Fibroblast of lung (primary cell): Measurements from ENCODE around the gene NUP160. TPM values are rescaled to one million over a fixed set of nuclear protein-coding genes. Genes with fewer than 3 reads are reported as not detected.
"Not testable (repeated sequence)": the region's sequence is repeated elsewhere in the genome, so short reads cannot be mapped to it uniquely, and the experiment has no call there.

Experiments used
- DNase-seq, 2 donors: peaks; one replicate each; pipeline versions ENCODE4 v3.0.0 to v3.0.0-alpha.2; 2010; ENCODE audit warnings: low read depth in 2 of 2
- H2AFZ ChIP-seq: 2 replicates; pipeline ENCODE4 v1.5.1; 2012; ENCODE audit warnings: low read length, control low read depth, inconsistent platforms
- H3K27ac ChIP-seq: 2 replicates; pipeline ENCODE4 v1.5.1; 2011; ENCODE audit warnings: low read length, control low read depth; ENCODE audit not compliant: insufficient read depth
- H3K27me3 ChIP-seq: 2 replicates; pipeline ENCODE4 v1.5.1; 2011; ENCODE audit warnings: mild to moderate bottlenecking, low read length; ENCODE audit not compliant: control insufficient read depth, insufficient read depth
- H3K36me3 ChIP-seq: 2 replicates; pipeline ENCODE4 v1.5.1; 2011; ENCODE audit warnings: low read length; ENCODE audit not compliant: control insufficient read depth, insufficient read depth
- H3K4me1 ChIP-seq: 2 replicates; pipeline ENCODE4 v1.5.1; 2011; ENCODE audit warnings: low read length; ENCODE audit not compliant: control insufficient read depth, insufficient read depth; ENCODE audit errors: extremely low read depth
- H3K4me2 ChIP-seq: 2 replicates; pipeline ENCODE4 v1.5.1; 2011; ENCODE audit warnings: low read length, control low read depth; ENCODE audit not compliant: insufficient read depth; ENCODE audit errors: extremely low read depth
- H3K4me3 ChIP-seq, 4 experiments: fragments of 200-600 bp in 1 of 4; sonication (generic) in 1 of 4; replicated peaks in 1 of 4; 2 replicates each; pipeline ENCODE4 v1.5.1; 2011 to 2016; ENCODE audit warnings: low read length in 4 of 4, low read depth in 3 of 4, mild to moderate bottlenecking in 3 of 4, control low read depth in 2 of 4, inconsistent platforms in 1 of 4, mixed read lengths in 1 of 4; ENCODE audit not compliant: insufficient read depth in 1 of 4; ENCODE audit errors: control extremely low read depth in 1 of 4
- H3K79me2 ChIP-seq: 2 replicates; pipeline ENCODE4 v1.5.1; 2012; ENCODE audit warnings: mild to moderate bottlenecking, low read length, inconsistent platforms; ENCODE audit not compliant: control insufficient read depth, insufficient read depth
- H3K9ac ChIP-seq: 2 replicates; pipeline ENCODE4 v1.5.1; 2011; ENCODE audit warnings: mild to moderate bottlenecking, low read length, control low read depth; ENCODE audit not compliant: insufficient read depth
- H3K9me3 ChIP-seq: 2 replicates; pipeline ENCODE4 v1.5.1; 2012; ENCODE audit warnings: low read depth, low read length; ENCODE audit not compliant: control insufficient read depth, insufficient read depth
- H4K20me1 ChIP-seq: 2 replicates; pipeline ENCODE4 v1.5.1; 2011; ENCODE audit warnings: low read length; ENCODE audit not compliant: control insufficient read depth, insufficient read depth; ENCODE audit errors: extremely low read depth
- EZH2 ChIP-seq: IDR thresholded peaks from 2 replicates; pipeline ENCODE4 v1.5.1; 2012; ENCODE audit warnings: low read length, control low read depth, mild to moderate bottlenecking; ENCODE audit errors: missing control alignments
- polyA plus RNA-seq, 2 donors: library from polyadenylated mRNA; depleted of rRNA in 1 of 2; stranded (reverse) in 1 of 2; unstranded in 1 of 2; fragments of >200 nt; gene quantifications; 2 replicates each; pipeline ENCODE4 v1.2.1, GENCODE V29; 2011 to 2012; ENCODE audit warnings: missing spikeins in 1 of 2
- total RNA-seq: library from RNA; depleted of rRNA; stranded (reverse); fragments of >200 nt; gene quantifications from 2 replicates; pipeline ENCODE4 v1.2.1, GENCODE V29; 2014
- TF ChIP-seq, protein P1 (sequence below), 2 donors: IDR thresholded peaks in 1 of 2; conservative IDR thresholded peaks in 1 of 2; 1 replicate in 1 of 2; 2 replicates in 1 of 2; pipeline ENCODE4 v1.5.1; 2011 to 2012; ENCODE audit warnings: low read length in 2 of 2, control low read depth in 1 of 2, inconsistent platforms in 1 of 2, low read depth in 1 of 2, mild to moderate bottlenecking in 1 of 2

Gene NUP160
- total and polyA plus RNA-seq, 2 donors (not counting 1 experiment from before 2014, with no cell fraction given), result 25.8 to 25.9 TPM

DNA sequence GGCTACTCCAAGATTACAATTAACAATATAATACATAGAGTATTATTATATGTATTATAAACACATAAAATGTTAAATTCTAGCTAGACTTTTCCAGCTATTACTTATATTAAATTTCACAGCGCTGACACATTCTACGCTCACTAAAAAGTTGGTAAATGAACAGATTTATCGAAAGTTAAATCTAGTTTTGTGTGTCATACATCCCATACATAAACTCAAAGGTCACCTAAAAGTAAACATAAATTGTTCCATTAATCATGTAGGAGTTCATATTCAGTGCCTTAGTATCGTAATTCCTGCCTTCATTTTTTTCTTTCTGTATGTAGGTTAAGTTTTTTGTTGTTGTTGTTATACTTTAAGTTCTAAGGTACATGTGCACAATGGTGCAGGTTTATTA is 91.9 kb downstream of the NUP160 start:
- TF ChIP-seq EZH2, result no peak
- TF ChIP-seq, protein P1, sequence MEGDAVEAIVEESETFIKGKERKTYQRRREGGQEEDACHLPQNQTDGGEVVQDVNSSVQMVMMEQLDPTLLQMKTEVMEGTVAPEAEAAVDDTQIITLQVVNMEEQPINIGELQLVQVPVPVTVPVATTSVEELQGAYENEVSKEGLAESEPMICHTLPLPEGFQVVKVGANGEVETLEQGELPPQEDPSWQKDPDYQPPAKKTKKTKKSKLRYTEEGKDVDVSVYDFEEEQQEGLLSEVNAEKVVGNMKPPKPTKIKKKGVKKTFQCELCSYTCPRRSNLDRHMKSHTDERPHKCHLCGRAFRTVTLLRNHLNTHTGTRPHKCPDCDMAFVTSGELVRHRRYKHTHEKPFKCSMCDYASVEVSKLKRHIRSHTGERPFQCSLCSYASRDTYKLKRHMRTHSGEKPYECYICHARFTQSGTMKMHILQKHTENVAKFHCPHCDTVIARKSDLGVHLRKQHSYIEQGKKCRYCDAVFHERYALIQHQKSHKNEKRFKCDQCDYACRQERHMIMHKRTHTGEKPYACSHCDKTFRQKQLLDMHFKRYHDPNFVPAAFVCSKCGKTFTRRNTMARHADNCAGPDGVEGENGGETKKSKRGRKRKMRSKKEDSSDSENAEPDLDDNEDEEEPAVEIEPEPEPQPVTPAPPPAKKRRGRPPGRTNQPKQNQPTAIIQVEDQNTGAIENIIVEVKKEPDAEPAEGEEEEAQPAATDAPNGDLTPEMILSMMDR (conservative IDR thresholded peaks at IDR 0.05 in 1 of 2, IDR thresholded peaks at IDR 0.05 in 1 of 2; ENCODE audit: low read depth in 1 of 2, low read length in 2 of 2), result no peak
- Histone ChIP-seq H4K20me1 (no peaks in the 10 kb centered on the region), H3K9me3 (no peaks in the 10 kb centered on the region)

DNA sequence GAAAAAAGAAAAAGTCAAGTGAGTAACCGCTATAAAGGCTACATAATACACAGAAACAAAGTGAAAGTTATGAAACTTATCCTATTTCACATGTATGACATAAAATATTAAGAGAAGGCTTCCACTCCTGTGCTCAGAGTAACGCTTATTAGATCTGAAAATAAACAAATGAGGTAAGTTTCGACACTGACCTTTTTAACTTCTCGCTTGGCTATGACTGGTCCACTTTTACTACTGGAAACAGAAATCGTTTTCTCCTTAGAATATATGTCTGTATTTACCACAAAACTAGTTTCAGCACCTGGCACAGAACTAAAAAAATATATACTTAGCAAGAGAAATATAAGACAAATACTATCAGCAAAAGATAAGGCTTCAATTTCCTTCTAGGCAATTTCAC is 97.4 kb downstream of the NUP160 start:
- H3K36me3 ChIP-seq, result peaks cover 22% of the 10 kb centered on the region
- DNase-seq, result no peak
- no peak overlapping the region for H2AFZ ChIP-seq
- H3K27ac ChIP-seq, result no peak overlapping the region
- peaks cover 4% of the 10 kb centered on the region for H3K79me2 ChIP-seq
- no peak overlapping the region for H3K9ac ChIP-seq
- TF ChIP-seq, protein P1 (conservative IDR thresholded peaks at IDR 0.05 in 1 of 2, IDR thresholded peaks at IDR 0.05 in 1 of 2; ENCODE audit: low read depth in 1 of 2, low read length in 2 of 2), result no peak
- no peak for TF ChIP-seq EZH2
- H3K4me1 ChIP-seq, result no peaks in the 10 kb centered on the region
- no peaks in the 10 kb centered on the region for H4K20me1 ChIP-seq
- H3K4me2 ChIP-seq, result no peak overlapping the region
- no peaks in the 10 kb centered on the region for H3K27me3 ChIP-seq
- H3K4me3 ChIP-seq, result no peak overlapping the region
- H3K9me3 ChIP-seq, result no peaks in the 10 kb centered on the region

More for the DNA sequence above, 91.9 kb downstream of the NUP160 start:
- no peaks in the 10 kb centered on the region for H3K4me1 ChIP-seq
- no peaks in the 10 kb centered on the region for H3K27me3 ChIP-seq
- H2AFZ ChIP-seq, result no peak overlapping the region
- no peak overlapping the region for H3K27ac ChIP-seq
- no peak overlapping the region for H3K4me2 ChIP-seq
- H3K4me3 ChIP-seq, result no peak overlapping the region
- no peak overlapping the region for H3K9ac ChIP-seq
- peaks cover 23% of the 10 kb centered on the region for H3K79me2 ChIP-seq
- H3K36me3 ChIP-seq, result peaks cover 15% of the 10 kb centered on the region
- no peak for DNase-seq

DNA sequence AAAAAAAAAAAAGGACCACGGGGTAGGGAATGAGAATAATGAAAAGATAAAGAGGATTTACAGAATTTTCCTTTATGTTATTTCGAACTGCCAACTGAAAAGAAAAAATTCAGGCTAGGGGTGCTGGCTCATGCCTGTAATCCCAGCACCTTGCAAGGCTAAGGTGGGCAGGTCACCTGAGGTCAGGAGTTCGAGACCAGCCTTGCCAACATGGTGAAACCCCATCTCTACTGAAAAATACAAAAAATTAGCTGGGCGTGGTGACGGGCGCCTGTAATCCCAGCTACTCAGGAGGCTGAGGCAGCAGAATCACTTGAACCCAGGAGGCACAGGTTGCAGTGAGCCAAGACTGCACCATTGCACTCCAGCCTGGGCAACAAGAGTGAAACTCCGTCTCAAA is 105.7 kb downstream of the NUP160 start:
- not testable (repeated sequence) for H3K27ac ChIP-seq, H3K4me1 ChIP-seq, H3K4me3 ChIP-seq, H4K20me1 ChIP-seq, H3K4me2 ChIP-seq, H3K27me3 ChIP-seq, H3K79me2 ChIP-seq, H3K36me3 ChIP-seq, H3K9me3 ChIP-seq, DNase-seq, H2AFZ ChIP-seq, H3K9ac ChIP-seq

DNA sequence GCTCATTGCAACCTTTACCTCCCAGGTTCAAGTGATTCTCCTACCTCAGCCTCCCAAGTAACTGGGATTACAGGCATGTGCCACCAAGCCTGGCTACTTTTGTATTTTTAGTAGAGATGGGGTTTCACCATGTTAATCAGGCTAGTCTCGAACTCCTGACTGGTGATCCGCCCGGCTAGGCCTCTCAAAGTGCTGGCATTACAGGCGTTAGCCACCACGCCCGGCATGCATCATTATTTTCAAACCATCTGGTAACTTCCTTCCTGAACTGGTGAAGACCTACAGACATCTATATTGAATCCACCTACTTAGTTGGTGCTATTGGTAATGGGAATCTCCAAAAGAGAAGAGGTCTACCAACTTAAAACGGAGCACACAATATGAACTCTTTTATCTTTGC is 110.3 kb downstream of the NUP160 start:
- H3K79me2 ChIP-seq, H3K9me3 ChIP-seq, H3K9ac ChIP-seq, H3K4me2 ChIP-seq, DNase-seq, H3K27me3 ChIP-seq, H3K4me1 ChIP-seq, H3K27ac ChIP-seq, H3K4me3 ChIP-seq, H2AFZ ChIP-seq, H3K36me3 ChIP-seq, H4K20me1 ChIP-seq: not testable (repeated sequence)
